ENCODE measurements around the gene HOXC10. TPM values are rescaled to one million over a fixed set of nuclear protein-coding genes. Genes with fewer than 3 reads are reported as not detected.
A peak's percentile ranks its signal among the peaks of the same experiment; 100 is the strongest.

HOXC10 gene
- total RNA-seq, 2 donors from 2014 or later, result not detected

DNA sequence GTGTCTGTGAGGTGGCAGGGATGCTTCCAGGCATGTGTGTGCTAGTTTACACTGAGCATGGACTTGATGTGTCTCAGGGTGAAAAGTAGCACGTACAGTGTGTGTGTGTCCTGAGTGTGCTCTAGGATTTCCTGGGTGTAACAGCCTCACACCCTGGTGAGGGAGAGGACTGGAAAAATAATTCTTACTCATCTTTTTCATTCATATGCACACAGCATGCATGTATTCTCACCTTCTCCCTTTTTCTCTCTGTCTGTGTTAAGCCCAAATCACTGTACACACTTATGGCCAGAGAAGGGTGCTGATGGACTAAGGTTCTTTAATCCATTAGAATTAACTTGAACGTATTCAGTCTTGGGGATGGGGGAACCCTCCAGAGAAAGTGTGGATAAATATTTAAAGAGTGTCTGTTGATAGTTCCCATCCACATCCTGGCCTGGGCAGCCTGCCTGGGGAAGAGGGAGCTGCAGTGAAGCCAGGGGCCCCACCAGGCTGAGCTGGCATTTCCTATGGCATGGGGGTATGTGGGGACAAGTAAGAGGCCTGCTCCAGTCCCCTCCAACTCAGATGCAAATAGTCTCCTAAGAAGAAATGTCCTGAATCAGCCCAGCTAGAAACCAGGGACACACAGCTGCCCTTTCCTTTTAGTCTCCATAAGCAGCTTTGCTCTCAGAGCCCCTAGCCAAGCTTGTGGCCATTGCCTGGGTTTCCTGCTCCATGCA lies 22.8 kb downstream of the HOXC10 start:
- ATAC-seq (no peak), DNase-seq (no peak)
- intact Hi-C loops (cut with DNase I), result loop anchor here in 1 of 2 donors (2.0 kb wide), 1 partner anchor 185 kb away; no protein-coding TSS in a partner anchor

DNA sequence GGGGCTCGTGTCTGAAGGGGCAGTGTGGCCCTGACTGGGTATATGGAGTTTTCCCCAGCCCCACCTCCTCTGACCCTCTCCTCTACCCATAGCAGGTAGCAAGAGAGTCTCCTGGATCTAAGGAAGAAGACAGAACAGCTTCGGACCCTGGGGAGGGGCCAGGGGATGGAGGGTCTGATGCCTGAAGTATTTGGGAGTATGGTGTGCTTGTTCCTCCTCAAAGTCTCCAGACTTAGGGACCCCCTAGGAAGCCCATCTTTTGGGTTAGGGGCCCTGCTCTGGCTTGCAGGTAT lies 23.3 kb downstream of the HOXC10 start:
- ATAC-seq, result no peak
- no peak for DNase-seq
- intact Hi-C loops (cut with DNase I), result loop anchor here in 1 of 2 donors (2.0 kb wide), 1 partner anchor 185 kb away; no protein-coding TSS in a partner anchor

DNA sequence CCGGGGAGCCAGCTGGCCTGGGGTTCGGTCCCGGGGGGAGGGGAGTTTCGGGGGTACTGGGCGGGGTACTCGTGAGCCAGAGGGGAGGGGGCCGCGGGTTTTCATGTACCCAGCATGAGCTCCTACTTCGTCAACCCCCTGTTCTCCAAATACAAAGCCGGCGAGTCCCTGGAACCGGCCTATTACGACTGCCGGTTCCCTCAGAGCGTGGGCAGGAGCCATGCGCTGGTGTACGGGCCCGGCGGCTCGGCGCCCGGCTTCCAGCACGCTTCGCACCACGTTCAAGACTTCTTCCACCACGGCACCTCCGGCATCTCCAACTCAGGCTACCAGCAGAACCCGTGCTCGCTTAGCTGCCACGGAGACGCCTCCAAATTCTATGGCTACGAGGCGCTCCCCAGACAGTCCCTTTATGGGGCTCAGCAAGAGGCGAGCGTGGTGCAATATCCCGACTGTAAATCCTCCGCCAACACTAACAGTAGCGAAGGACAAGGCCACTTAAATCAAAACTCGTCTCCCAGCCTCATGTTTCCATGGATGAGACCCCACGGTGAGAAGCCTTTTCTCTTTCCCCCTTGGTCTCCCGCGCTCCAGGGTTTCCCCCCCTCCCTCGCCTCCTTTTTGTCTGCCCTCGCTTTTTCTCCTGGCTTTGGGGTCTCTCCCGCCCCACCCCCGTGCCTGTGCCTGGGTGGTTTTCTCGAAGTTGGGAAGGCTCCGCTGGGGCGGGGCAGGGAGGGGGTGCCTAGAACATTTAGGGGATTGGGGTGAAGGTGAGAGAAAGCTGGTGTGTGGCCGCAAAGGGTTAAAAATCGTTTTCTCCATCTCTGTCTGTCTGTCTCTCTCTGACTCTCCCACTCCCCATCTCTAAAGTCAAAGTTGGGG lies 24.5 kb downstream of the HOXC10 start:
- DNase-seq (no peak), ATAC-seq (no peak)
- intact Hi-C loops (cut with DNase I), result loop anchor here in 1 of 2 donors (2.0 kb wide), 1 partner anchor 183 kb away; no protein-coding TSS in a partner anchor

DNA sequence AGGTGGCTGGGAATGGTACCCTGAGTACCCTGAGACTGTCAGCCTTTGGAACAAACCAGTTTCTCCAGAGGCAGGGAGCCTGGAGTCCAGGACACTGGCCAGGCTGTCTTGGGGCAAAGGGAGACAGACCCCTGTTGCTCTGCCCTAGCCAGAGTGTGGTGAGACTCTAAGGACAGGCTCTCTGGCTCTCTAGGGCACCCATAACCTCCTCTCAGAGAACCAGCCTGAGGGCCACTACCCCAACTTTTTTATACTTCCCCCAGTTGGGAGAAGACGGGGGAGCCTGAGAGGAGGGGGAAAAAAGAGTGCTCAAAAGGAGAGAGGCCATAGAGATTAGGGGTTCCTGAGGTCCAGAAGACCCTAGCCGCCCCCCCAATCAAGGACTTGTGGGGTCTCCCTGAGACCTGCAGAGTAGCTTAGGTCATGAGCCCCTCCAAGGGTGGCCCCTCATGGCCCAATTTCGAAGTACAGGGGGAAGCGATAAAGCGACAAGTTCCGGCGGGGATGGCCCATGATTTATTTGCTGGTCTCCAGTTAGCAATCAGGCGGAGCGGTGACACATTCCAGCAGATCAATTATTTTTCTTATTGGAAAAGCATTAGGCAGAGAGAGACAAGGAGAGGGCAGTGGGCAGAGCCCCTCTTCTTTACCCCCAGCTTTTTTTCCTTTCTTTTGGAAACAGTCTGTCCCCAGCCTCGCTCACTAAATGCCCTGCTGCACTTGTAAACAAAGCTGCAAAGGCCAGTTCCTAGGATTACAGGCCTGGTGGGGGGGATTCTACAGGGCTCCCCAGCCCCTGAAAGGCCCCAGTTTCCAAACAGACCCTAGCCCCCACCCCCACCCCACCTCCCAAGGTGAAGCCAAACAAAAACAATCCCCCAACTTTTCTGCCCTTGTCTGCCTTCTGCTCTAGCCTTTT lies 25.4 kb downstream of the HOXC10 start:
- intact Hi-C loops (cut with DNase I), result no loop called here
- ATAC-seq (no peak), DNase-seq (no peak)

DNA sequence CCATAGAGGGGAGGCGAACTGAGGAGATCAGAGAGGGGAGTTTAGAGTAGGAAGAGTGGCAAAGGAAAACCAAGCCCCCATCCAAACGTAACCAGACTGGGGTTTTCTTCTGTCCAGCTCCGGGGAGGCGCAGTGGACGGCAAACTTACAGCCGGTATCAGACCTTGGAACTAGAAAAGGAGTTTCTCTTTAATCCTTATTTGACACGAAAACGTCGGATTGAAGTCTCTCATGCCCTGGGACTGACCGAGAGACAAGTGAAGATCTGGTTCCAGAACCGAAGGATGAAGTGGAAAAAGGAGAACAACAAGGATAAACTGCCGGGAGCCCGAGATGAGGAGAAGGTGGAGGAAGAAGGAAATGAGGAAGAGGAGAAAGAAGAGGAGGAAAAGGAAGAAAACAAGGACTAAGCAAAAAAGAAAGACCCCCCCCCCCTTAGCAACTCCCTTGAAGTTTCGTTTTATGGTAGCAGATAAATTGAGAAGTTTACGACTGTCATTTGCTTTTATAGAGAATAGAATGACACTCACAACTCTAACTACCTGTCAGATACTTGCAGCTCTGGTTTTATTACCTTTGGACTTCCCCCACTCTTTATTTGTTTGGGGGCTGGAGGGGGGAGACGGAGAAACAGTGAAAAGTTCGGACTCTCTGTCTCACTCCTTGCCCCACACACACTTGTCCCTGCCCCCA lies 26.2 kb downstream of the HOXC10 start:
- no peak for DNase-seq
- no peak for ATAC-seq
- intact Hi-C loops (cut with DNase I), result no loop called here

DNA sequence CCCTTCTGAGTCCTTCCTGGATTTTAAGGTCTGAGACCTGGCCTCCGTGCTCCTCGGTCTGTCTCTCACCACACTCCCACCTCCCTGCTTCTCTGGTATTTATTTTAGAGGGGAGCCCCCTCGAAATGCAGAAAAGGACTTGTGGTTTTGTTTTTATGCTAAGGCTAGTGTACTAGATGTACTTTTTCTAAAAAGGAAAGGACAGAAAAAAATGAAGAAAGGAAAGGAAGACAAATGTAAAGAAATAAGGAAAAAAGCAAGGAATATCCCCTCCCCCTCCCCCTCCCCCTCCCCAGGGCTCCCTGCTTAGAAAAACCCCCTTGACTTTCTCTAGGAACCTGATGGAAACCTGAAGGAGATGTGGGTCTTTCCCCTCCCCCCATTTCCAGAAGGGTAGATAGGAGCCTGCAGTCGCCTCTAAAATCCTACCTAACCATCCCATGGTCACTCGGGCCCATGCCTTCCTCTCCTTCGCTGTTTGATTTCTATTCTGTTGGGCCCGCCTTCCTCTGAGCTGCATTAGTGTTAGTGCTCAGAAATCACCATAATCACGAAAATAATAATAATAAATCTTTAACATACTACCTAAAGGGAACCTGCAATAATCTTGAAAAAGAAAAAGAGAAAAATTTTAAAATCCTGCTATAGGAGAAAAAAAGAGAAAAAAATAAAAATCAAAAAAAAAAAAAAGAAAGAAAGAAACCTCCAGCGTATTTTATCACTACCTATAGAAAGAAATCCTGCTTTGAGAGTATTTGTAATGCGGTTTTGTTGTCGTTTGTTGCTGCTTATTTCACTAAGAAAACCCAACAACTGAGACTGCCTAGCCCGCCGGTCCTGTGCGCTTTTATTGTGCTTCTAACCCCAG lies 27.0 kb downstream of the HOXC10 start:
- ATAC-seq (no peak), DNase-seq (no peak)
- intact Hi-C loops (cut with DNase I), result no loop called here

DNA sequence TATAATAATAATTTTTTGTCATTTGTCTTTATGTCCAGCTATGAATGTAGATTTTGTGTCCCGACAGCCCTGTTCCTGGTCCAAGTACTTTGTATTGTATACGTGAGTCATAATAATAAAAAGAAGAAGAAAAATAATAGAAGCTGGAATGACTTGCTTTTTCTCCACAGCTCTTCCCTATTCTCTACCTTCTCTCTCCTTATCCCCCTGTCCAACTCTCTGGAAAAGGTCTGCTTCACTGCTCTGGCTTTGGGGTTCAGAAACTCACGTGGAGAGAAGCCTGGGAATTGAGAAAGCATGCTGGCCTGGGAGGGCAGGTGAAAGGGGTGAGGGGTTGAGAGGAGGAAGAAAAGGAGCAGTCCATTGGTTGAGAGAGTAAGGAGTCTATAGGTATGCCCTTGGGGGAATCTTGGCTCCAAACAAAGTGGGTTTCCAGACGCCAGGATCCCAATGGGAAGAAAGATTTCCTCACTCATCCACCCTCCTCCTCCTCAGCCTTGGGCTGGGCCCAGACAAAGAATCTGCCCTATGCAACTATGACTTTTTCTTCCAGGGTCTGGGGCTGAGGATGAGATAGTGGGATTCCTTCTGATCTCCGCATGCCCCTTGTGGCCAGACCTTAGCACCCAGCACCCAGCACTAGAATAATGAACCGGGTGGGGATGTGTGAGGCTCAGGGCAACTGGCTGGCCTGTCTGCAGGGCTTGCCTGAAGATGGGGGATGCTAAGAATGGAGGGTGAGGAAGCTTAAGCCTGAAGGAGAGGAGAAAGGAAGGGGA lies 27.9 kb downstream of the HOXC10 start:
- intact Hi-C loops (cut with DNase I), result no loop called here
- DNase-seq (no peak), ATAC-seq (no peak)

DNA sequence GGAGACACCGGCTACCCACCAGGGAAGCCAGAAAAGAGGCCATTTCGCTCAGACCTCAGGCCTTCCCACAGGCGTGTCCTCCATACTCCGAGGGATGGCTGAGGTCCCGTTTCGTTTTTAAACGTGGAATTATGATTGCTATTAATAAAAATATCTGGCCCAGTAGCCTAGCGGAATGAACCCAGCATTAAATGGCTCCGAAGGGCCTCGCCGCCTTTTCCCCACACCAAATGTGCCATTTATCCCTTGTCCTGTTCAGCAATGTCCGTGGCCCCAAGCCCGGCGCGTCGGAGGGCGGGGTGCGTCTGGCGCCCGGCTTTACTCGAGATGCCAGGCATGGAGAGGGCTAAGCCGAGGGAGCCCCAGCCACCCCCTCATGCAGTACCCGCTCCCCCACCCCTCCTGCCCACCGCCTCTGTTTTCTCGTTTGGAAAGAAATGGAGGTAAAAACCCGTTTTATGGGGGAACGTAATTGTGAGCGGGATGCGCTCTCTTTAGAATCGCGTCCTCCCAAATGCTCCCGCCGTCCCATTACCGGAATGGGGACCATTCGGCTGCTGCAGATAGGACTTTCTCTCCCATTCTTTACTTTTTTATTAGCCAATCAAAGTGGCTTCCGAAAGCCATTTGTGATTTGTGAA lies 29.6 kb downstream of the HOXC10 start:
- DNase-seq (no peak), ATAC-seq (no peak)
- intact Hi-C loops (cut with DNase I), result no loop called here

DNA sequence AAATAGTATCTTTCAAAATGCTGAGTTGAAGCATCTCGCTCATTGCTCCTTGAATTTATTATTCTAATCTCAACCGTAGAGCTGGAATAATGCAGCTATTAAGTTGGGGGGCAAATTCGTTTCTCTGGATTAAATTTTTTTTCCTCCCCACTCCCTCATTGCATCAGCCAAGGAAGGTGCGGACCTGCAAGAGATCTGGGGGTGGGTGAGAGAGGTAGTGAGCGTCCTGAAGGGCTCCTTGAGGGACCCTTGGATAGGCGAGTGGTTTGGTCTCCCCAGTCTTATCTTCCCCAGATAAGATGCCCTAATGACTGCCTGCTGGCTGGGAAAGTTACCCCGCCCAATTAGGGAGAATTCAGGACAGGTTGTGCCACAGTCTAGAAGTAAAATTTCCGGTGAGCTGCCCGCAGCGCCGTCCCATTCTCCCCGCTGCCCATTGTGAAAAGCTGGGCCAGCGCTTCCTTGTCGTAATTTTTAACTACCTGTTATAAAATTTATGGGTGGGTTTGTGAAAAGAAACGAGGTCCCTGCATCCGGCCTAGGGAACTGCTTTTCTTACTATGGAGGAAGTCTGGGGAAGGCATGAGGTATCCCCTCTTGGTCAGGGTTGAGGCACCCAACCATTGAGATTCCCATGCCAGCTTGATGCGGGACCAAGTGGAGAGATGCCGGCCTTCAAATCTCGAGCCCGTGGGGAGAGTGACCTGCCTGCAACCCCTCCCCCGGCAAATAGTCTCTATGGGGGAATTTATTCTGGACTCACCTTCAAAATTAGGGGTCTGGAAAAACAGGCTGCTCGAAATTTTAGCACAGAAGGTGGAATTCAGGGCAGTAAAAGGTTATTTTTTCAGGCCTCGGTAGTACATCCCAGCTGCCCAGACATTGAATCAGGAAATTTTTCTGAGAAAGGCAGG lies 30.3 kb downstream of the HOXC10 start:
- intact Hi-C loops (cut with DNase I), result no loop called here
- ATAC-seq, result no peak
- DNase-seq, result no peak

DNA sequence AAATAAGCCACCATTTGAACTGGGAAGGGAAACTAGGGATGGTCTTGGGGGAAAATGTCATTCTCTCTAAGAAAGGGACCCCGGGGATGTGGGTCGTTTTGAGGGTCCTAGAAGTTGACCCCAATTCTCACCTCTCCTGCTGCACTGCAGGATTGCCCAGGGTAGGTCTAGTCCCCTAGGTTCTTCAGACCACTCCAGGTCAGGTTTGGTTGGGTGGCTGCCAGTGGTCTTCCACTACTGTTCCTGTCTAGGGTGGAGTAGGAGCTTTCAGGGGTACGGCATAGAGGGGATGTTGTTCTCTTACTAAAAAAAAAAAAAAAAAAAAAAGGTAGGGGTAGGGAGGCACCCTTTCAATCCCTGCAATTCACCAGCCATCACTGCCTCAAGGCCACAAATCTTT lies 31.1 kb downstream of the HOXC10 start:
- no peak for DNase-seq
- ATAC-seq, result no peak
- intact Hi-C loops (cut with DNase I), result no loop called here

DNA sequence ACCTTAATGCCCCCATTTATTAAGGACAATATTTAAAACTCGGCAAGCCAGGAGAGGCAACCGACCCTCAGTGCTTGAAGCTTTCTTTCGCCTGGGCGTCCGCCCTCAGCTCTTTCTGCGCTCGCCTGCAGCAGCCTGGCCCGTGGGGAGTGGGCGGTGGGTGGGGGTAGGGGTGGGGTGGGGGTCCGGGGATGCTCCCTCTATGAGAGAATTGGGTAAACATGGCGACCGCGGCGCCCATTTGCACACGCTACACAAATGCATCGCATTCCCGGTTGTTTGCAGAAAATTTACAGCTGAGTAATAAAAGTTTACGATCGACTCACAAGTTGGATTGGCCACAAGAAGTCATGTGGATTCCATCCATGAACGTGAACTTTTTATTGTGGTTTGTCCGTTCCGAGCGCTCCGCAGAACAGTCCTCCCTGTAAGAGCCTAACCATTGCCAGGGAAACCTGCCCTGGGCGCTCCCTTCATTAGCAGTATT lies 31.6 kb downstream of the HOXC10 start:
- ATAC-seq (no peak), DNase-seq (no peak)
- intact Hi-C loops (cut with DNase I), result no loop called here

DNA sequence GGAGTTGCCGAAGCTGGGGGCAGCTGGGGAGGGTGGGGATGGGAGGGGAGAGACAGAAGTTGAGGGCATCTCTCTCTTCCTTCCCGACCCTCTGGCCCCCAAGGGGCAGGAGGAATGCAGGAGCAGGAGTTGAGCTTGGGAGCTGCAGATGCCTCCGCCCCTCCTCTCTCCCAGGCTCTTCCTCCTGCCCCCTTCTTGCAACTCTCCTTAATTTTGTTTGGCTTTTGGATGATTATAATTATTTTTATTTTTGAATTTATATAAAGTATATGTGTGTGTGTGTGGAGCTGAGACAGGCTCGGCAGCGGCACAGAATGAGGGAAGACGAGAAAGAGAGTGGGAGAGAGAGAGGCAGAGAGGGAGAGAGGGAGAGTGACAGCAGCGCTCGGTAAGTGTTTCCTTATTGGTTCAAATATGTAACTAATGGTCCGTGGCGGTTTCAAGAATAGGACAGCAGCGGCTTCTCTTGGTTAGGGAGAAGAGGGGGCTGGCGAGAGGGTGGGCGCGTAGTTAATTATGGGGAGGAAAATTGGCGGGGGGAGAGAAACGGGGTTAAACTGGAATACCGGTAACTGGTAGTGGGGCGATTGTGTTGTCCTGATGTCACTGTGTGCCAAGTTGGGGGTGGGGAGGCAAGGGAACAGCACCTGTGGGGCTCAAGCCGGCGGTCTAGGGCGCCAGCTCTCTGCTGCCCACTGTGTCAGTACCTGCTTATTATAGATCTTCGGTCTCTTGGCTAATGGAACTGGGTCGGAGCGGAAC lies 32.3 kb downstream of the HOXC10 start:
- DNase-seq, result no peak
- peak; percentile 40 to 42 for ATAC-seq
- intact Hi-C loops (cut with DNase I), result no loop called here

DNA sequence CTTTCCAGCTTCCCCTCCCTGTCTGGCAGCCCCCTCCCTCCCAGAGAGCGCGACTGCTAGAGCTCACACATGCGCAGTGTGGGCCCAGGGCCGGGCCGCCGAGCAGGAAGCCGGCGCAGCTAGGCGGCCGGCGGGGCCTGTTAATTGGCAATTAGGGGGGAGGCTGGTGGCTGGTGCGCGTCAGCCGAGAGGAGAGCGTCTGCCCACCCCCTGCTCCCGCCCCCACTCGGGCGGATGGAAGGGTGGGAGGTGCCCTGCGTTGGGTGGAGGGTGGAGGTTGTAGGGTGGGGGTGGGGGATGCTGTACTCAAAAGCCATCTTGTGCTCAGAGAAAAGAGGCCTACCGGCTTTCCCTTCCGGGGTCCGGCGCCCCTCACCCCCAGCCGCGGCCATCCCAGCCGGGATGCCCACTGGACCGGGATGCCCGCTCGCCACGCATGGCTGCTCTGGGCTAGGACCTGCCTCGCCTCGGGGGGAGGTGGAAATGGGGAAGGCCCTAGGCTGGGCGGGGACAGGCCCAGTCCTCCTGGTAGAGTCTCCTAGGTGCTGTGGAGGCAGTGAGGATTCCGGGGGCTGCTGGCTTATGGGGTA lies 33.0 kb downstream of the HOXC10 start:
- DNase-seq, result peak; percentile 75
- ATAC-seq, result peak; percentile 90 to 93
- intact Hi-C loops (cut with DNase I), result no loop called here

DNA sequence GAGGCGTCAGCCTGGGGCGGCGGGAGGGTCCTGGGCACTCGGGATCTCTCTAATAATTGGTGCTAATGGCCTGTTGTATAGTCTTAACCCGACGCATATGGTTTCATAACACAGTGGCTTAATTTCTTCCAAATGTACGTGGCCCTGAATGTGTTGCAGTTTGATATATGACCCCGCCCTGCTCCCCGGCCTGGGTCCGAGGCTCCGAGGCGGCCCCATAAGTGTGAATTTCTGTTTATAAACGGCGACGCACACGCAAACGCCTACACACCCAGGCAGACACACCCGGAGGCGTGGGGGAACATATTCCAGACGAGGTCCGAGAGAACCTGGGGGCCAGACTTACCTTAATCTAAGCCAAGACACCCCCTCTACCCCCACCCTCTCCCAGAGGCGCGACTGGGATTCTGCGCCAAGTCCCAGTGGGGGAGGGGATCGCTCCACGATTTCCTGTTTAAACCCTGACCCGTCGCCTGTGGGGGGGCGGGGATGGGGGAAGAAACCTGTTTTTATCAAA lies 33.6 kb downstream of the HOXC10 start:
- ATAC-seq (no peak), DNase-seq (no peak)
- intact Hi-C loops (cut with DNase I), result no loop called here
